Upper lobe of left lung (tissue), 6 donors: ENCODE results near the gene TMEM165. TPM values are rescaled to one million over a fixed set of nuclear protein-coding genes. Genes with fewer than 3 reads are reported as not detected.

Source experiments
- ATAC-seq, 2 donors: fragments of 200-7000 bp; cut with Tn5 transposase; one replicate each; pipeline ENCODE4 v1.9.1; 2022; ENCODE audit warnings: mild to moderate bottlenecking in 2 of 2, moderate library complexity in 2 of 2; ENCODE audit not compliant: low FRiP score in 2 of 2
- DNase-seq, 2 donors: peaks; one replicate each; pipeline ENCODE4 v3.0.0-alpha.2; 2019 to 2020
- H3K27ac ChIP-seq, 4 donors: fragments of 200-600 bp; sonication (generic); one replicate each; pipeline ENCODE4 v1.5.1; 2016 to 2019
- H3K27me3 ChIP-seq, 4 donors: fragments of 200-600 bp; sonication (generic); one replicate each; pipeline ENCODE4 v1.5.1; 2017 to 2019
- H3K36me3 ChIP-seq, 4 donors: fragments of 200-600 bp; sonication (generic); one replicate each; pipeline ENCODE4 v1.5.1; 2016 to 2019
- H3K4me1 ChIP-seq, 4 donors: fragments of 200-600 bp; sonication (generic); one replicate each; pipeline ENCODE4 v1.5.1; 2018 to 2019
- H3K4me3 ChIP-seq, 4 donors: fragments of 200-600 bp; sonication (generic); one replicate each; pipeline ENCODE4 v1.5.1; 2017 to 2019; ENCODE audit warnings: mild to moderate bottlenecking in 2 of 4, moderate library complexity in 1 of 4
- H3K9me3 ChIP-seq, 4 donors: fragments of 200-600 bp; sonication (generic); one replicate each; pipeline ENCODE4 v1.5.1; 2018 to 2019
- CTCF ChIP-seq, 6 experiments: fragments of 450-650 bp in 4 of 6; fragments of 200-600 bp in 2 of 6; sonication (generic) in 2 of 6; IDR thresholded peaks; one replicate each; pipeline ENCODE4 v1.5.1; 2016 to 2019; ENCODE audit warnings: antibody characterized with exemption in 6 of 6
- EP300 ChIP-seq, 4 donors: sonication (generic); formaldehyde crosslinking; IDR thresholded peaks; one replicate each; pipeline ENCODE4 v1.5.1; 2017; ENCODE audit warnings: antibody characterized with exemption in 4 of 4, control low read depth in 2 of 4
- POLR2A ChIP-seq, 4 donors: fragments of 450-650 bp; IDR thresholded peaks; one replicate each; pipeline ENCODE4 v1.5.1; 2016 to 2017; ENCODE audit warnings: antibody characterized with exemption in 4 of 4, mild to moderate bottlenecking in 2 of 4
- POLR2AphosphoS5 ChIP-seq, 2 donors: sonication (generic); formaldehyde crosslinking; IDR thresholded peaks; one replicate each; pipeline ENCODE4 v1.5.1; 2017; ENCODE audit warnings: antibody characterized with exemption in 2 of 2
- WGBS, 2 donors: methylation state at CpG; one replicate each; pipeline ENCODE4 v1.1.5; 2017 to 2018; 5-methylcytosine and 5-hydroxymethylcytosine counted together
- total RNA-seq, 6 donors: library from RNA; depleted of rRNA in 4 of 6; stranded (reverse); fragments of >200 nt in 4 of 6; gene quantifications; one replicate each; pipeline versions ENCODE4 v1.1.0 to v1.2.1, GENCODE V29; 2016 to 2021
- donor health status: DM: no; HTN: no; CAD: no; lungs with moderate emphysema.
- donor health status: DM: no; HTN: yes; CAD: no; lungs with severe emphysema.

TMEM165 gene
- total RNA-seq, 6 donors from 2014 or later = 118 to 312 (median 231) TPM

GRCh38 chr4:55406545-55406944 lies 10.8 kb downstream of the TMEM165 start:
- H3K36me3 ChIP-seq = peaks cover 10 to 53% (median 27%) of the 10 kb centered on the region in 4 donors
- H3K27me3 ChIP-seq = no peaks in the 10 kb centered on the region
- no peak for DNase-seq
- WGBS, 2 donors = 92 to 94% methylated on average over 2 of the region's 2 CpGs
- peaks cover 22 to 50% (median 33%) of the 10 kb centered on the region in 4 donors for H3K4me1 ChIP-seq
- no peak for ATAC-seq
- no peak for TF ChIP-seq CTCF (IDR thresholded peaks at IDR 0.05)
- no peak for TF ChIP-seq POLR2AphosphoS5 (IDR thresholded peaks at IDR 0.05)
- no peak for TF ChIP-seq EP300 (IDR thresholded peaks at IDR 0.05)
- no peak for TF ChIP-seq POLR2A (IDR thresholded peaks at IDR 0.05)
- H3K9me3 ChIP-seq = no peaks in the 10 kb centered on the region
- no peak overlapping the region for H3K27ac ChIP-seq
- no peak overlapping the region for H3K4me3 ChIP-seq

GRCh38 chr4:55407119-55407518 lies 11.4 kb downstream of the TMEM165 start:
- no peaks in the 10 kb centered on the region for H3K27me3 ChIP-seq
- WGBS, 2 donors = 80 to 95% methylated on average over 3 of the region's 3 CpGs
- TF ChIP-seq POLR2A (IDR thresholded peaks at IDR 0.05) = no peak
- TF ChIP-seq CTCF (IDR thresholded peaks at IDR 0.05) = no peak
- TF ChIP-seq POLR2AphosphoS5 (IDR thresholded peaks at IDR 0.05) = no peak
- TF ChIP-seq EP300 (IDR thresholded peaks at IDR 0.05) = no peak
- H3K9me3 ChIP-seq = no peaks in the 10 kb centered on the region
- no peak for DNase-seq
- H3K36me3 ChIP-seq = peaks cover 11 to 57% (median 28%) of the 10 kb centered on the region in 4 donors
- no peak overlapping the region for H3K27ac ChIP-seq
- no peak overlapping the region for H3K4me3 ChIP-seq
- peaks cover 22 to 48% (median 32%) of the 10 kb centered on the region in 4 donors for H3K4me1 ChIP-seq
- ATAC-seq = no peak

GRCh38 chr4:55407764-55408163 lies 12.0 kb downstream of the TMEM165 start:
- ATAC-seq (no peak), DNase-seq (no peak)
- H3K27ac ChIP-seq = no peak overlapping the region
- H3K27me3 ChIP-seq = no peaks in the 10 kb centered on the region
- no peaks in the 10 kb centered on the region for H3K9me3 ChIP-seq
- no peak overlapping the region for H3K4me3 ChIP-seq
- 77 to 88% methylated on average over 3 of the region's 3 CpGs for WGBS, 2 donors
- TF ChIP-seq CTCF (IDR thresholded peaks at IDR 0.05) (no peak), EP300 (IDR thresholded peaks at IDR 0.05) (no peak), POLR2A (IDR thresholded peaks at IDR 0.05) (no peak), POLR2AphosphoS5 (IDR thresholded peaks at IDR 0.05) (no peak)
- peaks cover 22 to 47% (median 32%) of the 10 kb centered on the region in 4 donors for H3K4me1 ChIP-seq
- peaks cover 11 to 60% (median 29%) of the 10 kb centered on the region in 4 donors for H3K36me3 ChIP-seq

GRCh38 chr4:55409468-55410171 lies 13.9 kb downstream of the TMEM165 start:
- Histone ChIP-seq H3K4me3 (no peak overlapping the region), H3K9me3 (no peaks in the 10 kb centered on the region)

More at GRCh38 chr4:55409468-55410171, 13.9 kb downstream of the TMEM165 start:
- Histone ChIP-seq H3K27me3 (no peaks in the 10 kb centered on the region), H3K27ac (peak overlapping the region in 2 of 4 donors; percentile 7 to 23), H3K36me3 (peaks cover 13 to 63% (median 26%) of the 10 kb centered on the region in 4 donors), H3K4me1 (peaks cover 19 to 44% (median 32%) of the 10 kb centered on the region in 4 donors)
- TF ChIP-seq CTCF (IDR thresholded peaks at IDR 0.05) (peak in 1 of 6 experiments; percentile 9), POLR2AphosphoS5 (IDR thresholded peaks at IDR 0.05) (no peak)
- DNase-seq (no peak), ATAC-seq (peak in 1 of 2 donors; percentile 66)
- WGBS, 2 donors = 44 to 48% methylated on average over 10 of the region's 10 CpGs
